ENCODE data around the gene USP38.
"Not testable (repeated sequence)": the region's sequence is repeated elsewhere in the genome, so short reads cannot be mapped to it uniquely, and the experiment has no call there.

GRCh38 chr4:143166722-143167121, 18.0 kb upstream of the USP38 start:
- not testable (repeated sequence) for TF ChIP-seq POLR2A, CTCF (IDR thresholded peaks at IDR 0.05)
